Hepatic stellate cell (primary cell): Measurements from ENCODE around the gene MBD6.
A peak's percentile ranks its signal among the peaks of the same experiment; 100 is the strongest.
"Not testable (repeated sequence)": the region's sequence is repeated elsewhere in the genome, so short reads cannot be mapped to it uniquely, and the experiment has no call there.

Experiments
- DNase-seq: peaks from one replicate; pipeline ENCODE4 v3.0.0; 2011; ENCODE audit warnings: low spot score

Gene MBD6

GRCh38 chr12:57550641-57551549 is 28.3 kb downstream of the MBD6 start:
- DNase-seq = no peak

DNA sequence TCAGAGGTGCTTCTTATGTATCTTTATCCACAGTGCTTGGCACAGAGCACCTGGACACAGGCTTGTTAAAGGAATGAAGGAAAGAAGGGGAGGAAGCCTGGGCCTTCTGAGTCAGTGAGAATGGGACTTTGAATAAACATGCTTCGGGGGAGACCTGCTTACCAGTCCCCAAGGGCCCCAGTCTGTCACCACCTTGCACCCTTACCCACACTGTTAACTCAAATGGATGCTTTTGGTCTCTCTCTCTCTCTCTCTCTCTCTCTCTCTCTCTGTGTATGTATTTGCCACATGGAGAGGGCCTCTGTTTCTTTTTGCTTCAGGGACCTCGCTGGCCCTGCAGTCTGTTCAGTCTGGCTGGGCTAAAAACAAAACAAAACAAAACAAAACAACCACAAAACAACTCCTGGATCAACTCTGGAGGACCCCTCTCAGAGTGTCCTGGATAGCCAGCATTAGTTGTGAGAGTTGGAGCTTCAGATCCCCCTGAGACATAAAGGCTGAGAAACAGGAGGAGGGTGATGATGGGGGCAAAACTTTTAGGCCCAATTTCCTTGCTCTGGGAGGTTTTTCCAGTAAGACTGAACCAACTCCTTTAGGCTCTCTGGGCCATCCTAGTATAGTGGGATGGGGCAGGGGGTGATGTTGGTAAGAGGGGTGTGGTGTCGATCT is 29.1 kb downstream of the MBD6 start:
- no peak for DNase-seq

DNA sequence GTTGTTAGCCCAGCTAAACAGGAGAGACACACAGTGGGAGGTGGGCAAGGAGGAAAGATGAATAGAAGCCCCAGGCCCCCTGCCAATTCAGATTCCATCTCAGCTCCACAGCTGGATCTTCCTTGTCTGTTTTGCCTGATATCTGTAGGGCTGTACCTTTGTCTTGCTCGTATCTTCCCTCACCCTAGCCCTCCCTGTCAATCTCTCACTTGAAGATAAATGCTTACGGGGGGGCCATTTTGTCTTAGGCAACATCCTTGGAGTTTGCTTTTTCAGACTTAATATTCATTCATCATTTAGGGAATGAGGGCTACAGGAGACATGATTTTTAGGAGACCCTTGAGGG is 29.7 kb downstream of the MBD6 start:
- no peak for DNase-seq

DNA sequence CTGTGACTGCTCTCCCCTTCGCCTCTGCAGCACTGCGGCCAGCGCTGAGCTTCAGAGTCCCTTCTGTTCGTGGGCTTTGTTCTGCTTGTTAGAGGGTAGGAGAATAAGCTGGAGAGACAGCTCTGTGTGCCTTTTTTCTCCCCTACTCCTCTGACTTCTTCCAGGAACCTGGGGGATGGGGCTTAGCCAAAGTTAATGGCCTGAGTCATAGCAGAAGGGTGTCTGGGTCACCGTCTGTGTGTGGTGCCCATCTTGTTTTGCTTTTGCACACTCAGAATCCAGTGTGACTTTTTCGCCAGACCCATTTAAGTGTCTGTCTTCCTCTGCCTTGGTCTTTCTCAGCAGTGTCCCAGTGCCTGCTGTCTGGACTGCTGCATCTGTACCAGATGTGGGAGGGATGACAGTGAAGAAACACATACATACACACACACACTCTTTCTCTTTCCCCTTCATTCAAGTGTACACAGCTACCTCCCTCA is 30.2 kb downstream of the MBD6 start:
- DNase-seq = peak; percentile 68

DNA sequence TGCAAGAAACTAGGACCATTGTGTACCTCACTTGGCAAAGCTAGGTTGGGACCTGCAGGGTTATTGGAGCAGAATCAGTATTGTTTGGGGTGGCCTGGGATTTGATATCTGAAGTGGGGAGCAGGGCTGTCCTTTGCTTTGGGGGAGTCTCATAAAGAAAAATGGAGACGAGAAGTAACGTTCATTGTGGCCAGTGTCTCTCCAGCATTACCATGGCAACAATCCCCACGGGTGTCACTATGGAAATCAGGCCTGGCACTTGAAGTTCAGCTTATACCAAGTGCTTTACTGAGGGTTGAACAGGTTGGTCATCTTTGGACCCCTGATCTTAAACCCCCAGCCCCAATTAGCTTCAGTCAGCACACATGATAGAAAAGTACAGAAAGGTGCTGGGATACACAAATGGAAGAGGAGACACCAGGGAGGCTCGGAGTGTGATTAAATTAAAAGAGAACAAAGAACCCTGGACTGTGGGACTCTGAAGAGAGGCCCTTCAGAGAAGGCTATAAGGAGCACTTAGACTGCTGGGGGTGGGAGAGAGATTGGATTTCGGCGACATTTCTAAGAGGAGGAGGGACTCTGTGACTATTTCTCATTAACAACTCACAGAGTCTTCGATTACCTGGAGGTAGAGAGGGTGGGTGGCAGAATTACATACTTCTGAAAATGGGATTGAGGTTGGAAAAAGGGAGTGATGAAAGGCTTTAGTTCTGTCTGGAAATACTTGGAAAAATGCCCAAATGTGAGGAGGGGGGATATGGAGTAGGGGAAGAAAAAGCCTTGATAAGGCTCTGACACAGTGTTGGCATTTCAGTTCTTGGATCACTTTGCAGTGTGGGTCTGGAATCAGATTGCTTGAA is 30.9 kb downstream of the MBD6 start:
- DNase-seq = no peak

GRCh38 chr12:57554453-57554852 is 31.8 kb downstream of the MBD6 start:
- no peak for DNase-seq

DNA sequence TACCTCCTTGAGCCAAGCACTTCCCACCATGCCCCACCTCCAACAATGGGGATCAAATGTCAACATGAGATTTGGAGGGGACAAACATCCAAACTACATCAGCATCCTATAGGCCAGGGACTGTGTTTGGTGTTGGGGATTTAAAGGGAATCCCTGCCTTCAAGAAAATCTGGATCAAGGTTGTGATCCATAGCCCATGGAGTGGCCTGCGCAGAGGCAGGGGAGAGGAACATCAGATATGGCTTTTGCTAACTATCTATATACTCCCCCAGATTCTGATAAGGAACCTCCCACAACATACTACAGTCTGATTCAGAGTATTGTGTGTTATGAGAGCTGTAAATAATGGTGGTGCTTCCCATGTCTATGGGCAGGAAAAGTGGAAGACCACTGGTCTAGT is 32.3 kb downstream of the MBD6 start:
- DNase-seq = no peak

GRCh38 chr12:57558864-57559263 is 36.2 kb downstream of the MBD6 start:
- DNase-seq = no peak

DNA sequence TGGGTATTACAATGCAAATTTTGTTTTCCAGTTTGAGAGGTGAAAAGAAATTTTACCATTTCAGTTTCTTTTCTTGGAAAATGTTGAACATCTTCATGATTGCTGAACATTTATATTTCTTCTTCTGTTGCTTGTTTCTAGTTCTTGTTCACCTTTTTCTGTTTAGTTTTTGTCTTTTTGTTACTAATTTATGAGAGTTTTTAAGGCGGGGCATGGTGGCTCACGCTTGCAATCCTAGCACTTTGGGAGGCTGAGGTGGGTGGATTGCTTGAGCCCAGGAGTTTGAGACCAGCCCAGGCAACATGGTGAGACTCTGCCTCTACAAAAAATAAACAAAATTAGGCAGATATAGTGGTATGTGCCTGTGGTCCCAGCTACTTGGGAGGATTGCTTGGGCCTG is 37.9 kb downstream of the MBD6 start:
- no peak for DNase-seq

DNA sequence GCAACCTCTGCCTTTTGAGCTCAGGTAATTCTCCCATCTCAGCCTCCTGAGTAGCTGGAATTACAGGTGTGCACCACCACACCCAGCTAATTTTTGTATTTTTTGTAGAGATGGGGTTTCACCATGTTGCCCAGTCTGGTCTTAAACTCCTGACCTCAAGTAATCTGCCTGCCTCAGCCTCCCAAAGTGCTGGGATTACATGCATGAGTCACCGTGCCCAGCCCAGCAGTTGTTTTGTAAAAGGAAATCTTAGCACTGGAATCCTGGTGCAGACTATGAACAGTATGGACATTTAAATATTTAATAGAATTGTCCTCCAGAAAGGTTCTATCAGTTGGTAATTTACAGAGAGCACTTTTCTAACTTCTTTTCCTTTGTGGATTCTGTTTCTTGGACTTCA is 38.5 kb downstream of the MBD6 start:
- not testable (repeated sequence) for DNase-seq

GRCh38 chr12:57563358-57563757 is 40.7 kb downstream of the MBD6 start:
- DNase-seq = no peak

- DNase-seq = no peak
Observed at GRCh38 chr12:57564178-57564740, 41.6 kb downstream of the MBD6 start.

DNA sequence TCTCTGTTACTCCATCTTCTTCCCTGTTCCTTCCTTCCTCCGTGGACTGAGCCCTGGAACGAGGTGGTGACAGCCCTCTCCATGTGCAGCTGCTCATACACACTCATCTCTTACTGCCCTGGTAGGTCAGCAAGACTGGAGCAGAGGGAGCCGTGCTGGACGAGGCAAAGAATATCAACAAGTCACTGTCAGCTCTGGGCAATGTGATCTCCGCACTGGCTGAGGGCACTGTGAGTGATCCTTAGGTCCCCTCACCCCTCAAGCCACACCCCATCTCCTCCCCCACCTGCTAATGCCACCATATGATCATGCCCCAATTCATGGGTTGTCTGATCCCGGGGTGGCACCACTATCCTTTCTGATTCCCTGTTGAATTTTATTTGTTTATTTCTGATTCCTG is 46.2 kb downstream of the MBD6 start:
- no peak for DNase-seq

- DNase-seq = no peak
Observed at GRCh38 chr12:57569858-57570257, 47.2 kb downstream of the MBD6 start.

- not testable (repeated sequence) for DNase-seq
Observed at GRCh38 chr12:57570438-57570837, 47.8 kb downstream of the MBD6 start.

DNA sequence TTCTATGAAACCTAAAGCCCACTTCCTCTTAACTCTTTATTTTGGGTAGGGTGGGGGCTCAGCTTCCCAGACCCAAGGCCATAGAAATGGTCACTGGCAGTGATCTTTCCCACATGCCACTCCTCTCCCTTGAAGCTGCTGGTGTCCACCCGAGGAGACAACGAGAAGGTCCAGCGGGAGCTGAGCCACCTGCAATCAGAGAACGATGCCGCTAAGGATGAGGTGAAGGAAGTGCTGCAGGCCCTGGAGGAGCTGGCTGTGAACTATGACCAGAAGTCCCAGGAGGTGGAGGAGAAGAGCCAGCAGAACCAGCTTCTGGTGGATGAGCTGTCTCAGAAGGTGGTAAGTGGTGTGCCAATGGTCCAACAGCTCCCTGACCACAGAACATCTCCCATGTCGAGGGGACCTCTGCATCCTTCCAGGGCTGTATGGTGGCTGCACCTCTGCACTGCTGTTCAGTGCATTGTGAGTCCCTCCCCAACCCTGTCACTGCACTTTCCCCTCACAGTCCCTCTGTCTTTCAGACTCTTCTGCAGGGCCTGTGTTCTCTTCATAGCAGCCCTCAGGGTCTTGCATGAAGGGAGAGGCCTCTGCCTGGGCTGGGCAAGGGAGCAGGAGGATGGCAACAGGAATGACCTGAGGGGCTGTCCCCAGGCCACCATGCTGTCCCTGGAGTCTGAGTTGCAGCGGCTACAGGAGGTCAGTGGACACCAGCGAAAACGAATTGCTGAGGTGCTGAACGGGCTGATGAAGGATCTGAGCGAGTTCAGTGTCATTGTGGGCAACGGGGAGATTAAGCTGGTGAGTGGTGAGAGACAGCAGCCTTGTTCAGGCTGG is 49.5 kb downstream of the MBD6 start:
- DNase-seq = no peak

GRCh38 chr12:57574795-57575194 is 52.2 kb downstream of the MBD6 start:
- DNase-seq = no peak

- DNase-seq = no peak
Observed at GRCh38 chr12:57575771-57576612, 53.4 kb downstream of the MBD6 start.

GRCh38 chr12:57576613-57577160 is 54.1 kb downstream of the MBD6 start:
- no peak for DNase-seq
